ENCODE measurements around the gene RASSF6.

RASSF6 gene

GRCh38 chr4:73525611-73526010 lies 94.6 kb downstream of the RASSF6 start:
- no peak for DNase-seq (ENCODE audit: extremely low spot score)
- POLR2A ChIA-PET, result no interaction called here
- TF ChIP-seq FOXA1 (IDR thresholded peaks at IDR 0.05) (no peak), SUZ12 (IDR thresholded peaks at IDR 0.05) (no peak), L3MBTL2 (conservative IDR thresholded peaks at IDR 0.05) (no peak), SP1 (IDR thresholded peaks at IDR 0.05) (no peak), ZNF384 (IDR thresholded peaks at IDR 0.05) (no peak), CTBP1 (IDR thresholded peaks at IDR 0.05; ENCODE audit: borderline replicate concordance) (no peak), FOXM1 (IDR thresholded peaks at IDR 0.05; ENCODE audit: borderline replicate concordance) (no peak), TARDBP (IDR thresholded peaks at IDR 0.05) (no peak), PKNOX1 (IDR thresholded peaks at IDR 0.05) (no peak), ELF4 (IDR thresholded peaks at IDR 0.05) (no peak), FOXK2 (IDR thresholded peaks at IDR 0.05) (no peak), NFRKB (IDR thresholded peaks at IDR 0.05) (no peak), LEF1 (IDR thresholded peaks at IDR 0.05; ENCODE audit: borderline replicate concordance) (no peak), HDGF (IDR thresholded peaks at IDR 0.05; ENCODE audit: borderline replicate concordance) (no peak), ARNT (IDR thresholded peaks at IDR 0.05) (no peak)
- CTCF ChIA-PET, result interaction anchor here (0.6 kb wide), 1 partner anchor 663 kb away, joined by 4 read pairs; no protein-coding TSS in a partner anchor

GRCh38 chr4:73523126-73523525 lies 97.1 kb downstream of the RASSF6 start:
- CTCF ChIA-PET, result no interaction called here
- TF ChIP-seq ZNF384 (IDR thresholded peaks at IDR 0.05) (no peak), CTBP1 (IDR thresholded peaks at IDR 0.05; ENCODE audit: borderline replicate concordance) (no peak), LEF1 (IDR thresholded peaks at IDR 0.05; ENCODE audit: borderline replicate concordance) (no peak), PKNOX1 (IDR thresholded peaks at IDR 0.05) (no peak), NFRKB (IDR thresholded peaks at IDR 0.05) (no peak), FOXM1 (IDR thresholded peaks at IDR 0.05; ENCODE audit: borderline replicate concordance) (no peak), HDGF (IDR thresholded peaks at IDR 0.05; ENCODE audit: borderline replicate concordance) (no peak), SUZ12 (IDR thresholded peaks at IDR 0.05) (no peak), FOXA1 (IDR thresholded peaks at IDR 0.05) (no peak), ELF4 (IDR thresholded peaks at IDR 0.05) (no peak), TARDBP (IDR thresholded peaks at IDR 0.05) (no peak), FOXK2 (IDR thresholded peaks at IDR 0.05) (no peak), ARNT (IDR thresholded peaks at IDR 0.05) (no peak), SP1 (IDR thresholded peaks at IDR 0.05) (no peak)
- no peak for DNase-seq (ENCODE audit: extremely low spot score)
- POLR2A ChIA-PET, result no interaction called here
